Choroid plexus epithelial cell (primary cell): ENCODE results near the gene NOL4L.

Experiments
- DNase-seq: peaks from one replicate; pipeline ENCODE4 v3.0.0-alpha.2; 2010; ENCODE audit warnings: low read depth
- H3K4me3 ChIP-seq: 2 replicates; pipeline ENCODE4 v1.5.1; 2011; ENCODE audit warnings: low read depth, mild to moderate bottlenecking, control low read depth, low read length, moderate library complexity
- TF ChIP-seq, protein P1 (sequence below): conservative IDR thresholded peaks from 2 replicates; pipeline ENCODE4 v1.5.1; 2011; ENCODE audit warnings: low read depth, mild to moderate bottlenecking, control low read depth, inconsistent platforms, low read length, moderate library complexity

The NOL4L gene

DNA sequence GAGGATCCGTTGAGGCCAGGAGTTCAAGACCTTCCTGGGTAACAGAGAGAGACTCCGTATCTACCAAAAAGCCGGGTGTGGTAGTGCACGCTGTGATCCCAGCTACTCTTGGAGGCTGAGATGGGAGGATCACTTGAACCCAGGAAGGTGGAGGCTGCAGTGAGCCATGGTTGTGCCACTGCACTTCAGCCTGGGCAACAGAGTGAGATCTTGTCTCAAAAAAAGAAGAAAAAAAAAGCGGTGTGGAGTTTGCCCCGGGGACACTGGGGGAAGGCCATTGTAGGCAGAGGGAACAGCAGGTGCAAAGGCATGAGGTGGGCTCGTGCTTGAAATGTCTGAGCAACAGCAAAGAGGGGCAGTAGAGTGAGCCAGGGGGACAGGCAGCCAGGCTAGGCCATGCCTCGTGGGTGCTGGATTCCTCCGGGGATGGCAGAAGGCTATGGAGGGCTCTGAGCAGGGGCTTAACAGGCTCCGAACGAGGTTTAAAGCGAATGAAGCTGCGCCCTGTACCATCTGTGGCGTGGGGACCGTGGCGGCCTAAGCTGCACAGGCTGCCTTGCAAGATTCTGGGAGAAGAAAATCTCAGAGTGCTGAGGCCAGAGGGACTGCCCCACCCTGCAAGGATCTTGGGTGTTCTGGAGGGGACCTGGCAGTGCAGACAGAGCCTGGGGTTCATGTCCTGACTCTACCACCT, 36.9 kb upstream of the NOL4L start:
- DNase-seq: no peak
- TF ChIP-seq, protein P1, sequence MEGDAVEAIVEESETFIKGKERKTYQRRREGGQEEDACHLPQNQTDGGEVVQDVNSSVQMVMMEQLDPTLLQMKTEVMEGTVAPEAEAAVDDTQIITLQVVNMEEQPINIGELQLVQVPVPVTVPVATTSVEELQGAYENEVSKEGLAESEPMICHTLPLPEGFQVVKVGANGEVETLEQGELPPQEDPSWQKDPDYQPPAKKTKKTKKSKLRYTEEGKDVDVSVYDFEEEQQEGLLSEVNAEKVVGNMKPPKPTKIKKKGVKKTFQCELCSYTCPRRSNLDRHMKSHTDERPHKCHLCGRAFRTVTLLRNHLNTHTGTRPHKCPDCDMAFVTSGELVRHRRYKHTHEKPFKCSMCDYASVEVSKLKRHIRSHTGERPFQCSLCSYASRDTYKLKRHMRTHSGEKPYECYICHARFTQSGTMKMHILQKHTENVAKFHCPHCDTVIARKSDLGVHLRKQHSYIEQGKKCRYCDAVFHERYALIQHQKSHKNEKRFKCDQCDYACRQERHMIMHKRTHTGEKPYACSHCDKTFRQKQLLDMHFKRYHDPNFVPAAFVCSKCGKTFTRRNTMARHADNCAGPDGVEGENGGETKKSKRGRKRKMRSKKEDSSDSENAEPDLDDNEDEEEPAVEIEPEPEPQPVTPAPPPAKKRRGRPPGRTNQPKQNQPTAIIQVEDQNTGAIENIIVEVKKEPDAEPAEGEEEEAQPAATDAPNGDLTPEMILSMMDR: no peak
- H3K4me3 ChIP-seq: no peak overlapping the region

DNA sequence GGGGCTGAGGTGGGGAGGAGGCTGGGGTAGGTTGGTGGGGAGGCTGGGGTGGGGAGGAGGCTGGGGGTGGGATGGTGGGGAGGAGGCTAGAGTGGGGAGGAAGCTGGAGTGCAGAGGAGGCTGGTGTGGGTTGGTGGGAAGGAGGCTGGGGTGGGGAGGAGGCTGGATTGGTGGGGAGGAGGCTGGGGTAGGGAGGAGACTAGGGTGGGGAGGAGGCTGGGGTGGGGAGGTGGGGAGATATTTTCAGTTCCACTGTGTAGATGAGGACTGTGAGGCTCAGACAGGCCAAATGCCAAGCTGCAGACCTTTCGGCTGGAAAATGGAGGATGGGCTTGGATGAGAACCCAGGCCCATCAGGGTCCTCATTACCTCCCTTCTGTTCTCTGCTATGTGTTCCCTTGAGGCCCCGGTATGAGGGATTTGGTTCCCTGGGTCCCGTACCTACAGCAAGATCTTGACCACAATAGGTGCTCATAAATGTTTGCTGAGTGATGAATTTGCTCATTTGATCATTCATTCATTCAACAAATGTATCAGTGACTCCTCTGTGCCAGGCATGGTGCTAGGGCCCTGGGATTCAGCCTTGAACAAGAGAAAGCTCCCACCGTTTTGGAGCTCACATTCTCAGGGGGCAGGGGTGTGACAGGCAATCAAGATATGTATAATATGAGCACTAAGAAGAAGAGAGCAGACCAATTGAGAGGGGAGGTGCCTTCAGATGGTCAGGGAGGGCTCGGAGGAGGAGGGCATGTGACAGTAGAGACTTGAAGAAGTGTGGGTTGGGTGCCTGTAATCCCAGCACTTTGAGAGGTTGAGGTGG, 36.1 kb upstream of the NOL4L start:
- DNase-seq: no peak
- TF ChIP-seq, protein P1: no peak
- H3K4me3 ChIP-seq: no peak overlapping the region

DNA sequence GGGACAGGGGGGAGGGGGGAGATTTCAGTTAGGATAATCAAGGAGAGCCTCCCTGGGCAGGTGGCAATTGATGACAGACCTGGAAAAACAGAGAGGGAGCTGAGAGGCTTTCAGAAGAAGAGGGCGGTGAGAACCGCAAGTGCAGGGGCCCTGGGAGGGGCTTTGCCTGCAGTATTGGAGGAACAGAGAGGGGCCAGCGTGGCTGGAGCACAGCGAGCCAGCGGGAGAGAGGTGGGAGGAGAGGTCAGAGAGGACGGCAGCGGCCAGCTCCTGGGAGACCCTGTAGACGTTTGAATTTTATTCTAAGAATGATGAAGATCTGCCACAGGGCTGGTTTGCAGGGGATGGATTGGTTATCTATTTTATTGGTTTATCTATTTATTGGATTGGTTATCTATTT, 34.5 kb upstream of the NOL4L start:
- TF ChIP-seq, protein P1: no peak
- no peak for DNase-seq
- no peak overlapping the region for H3K4me3 ChIP-seq

DNA sequence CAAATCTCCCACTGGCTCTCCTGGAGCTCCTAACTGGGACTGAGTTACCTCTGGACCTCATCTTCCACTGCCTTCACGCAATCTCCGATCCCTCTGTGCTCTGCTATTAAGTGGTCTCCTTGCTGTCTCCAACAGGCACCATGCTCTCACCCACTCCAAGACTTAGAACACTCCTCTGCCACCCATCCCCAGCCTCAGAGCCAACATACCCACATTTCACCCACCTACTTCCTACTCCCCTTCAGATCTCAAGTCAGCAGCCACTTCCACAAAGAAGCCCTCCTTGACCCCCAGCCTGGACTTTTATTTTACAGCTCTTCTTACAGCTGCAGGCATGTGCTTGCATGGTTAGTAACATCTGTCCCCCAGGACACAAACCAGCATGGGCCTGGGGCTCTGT, 29.6 kb upstream of the NOL4L start:
- no peak overlapping the region for H3K4me3 ChIP-seq
- TF ChIP-seq, protein P1: no peak
- DNase-seq: no peak

DNA sequence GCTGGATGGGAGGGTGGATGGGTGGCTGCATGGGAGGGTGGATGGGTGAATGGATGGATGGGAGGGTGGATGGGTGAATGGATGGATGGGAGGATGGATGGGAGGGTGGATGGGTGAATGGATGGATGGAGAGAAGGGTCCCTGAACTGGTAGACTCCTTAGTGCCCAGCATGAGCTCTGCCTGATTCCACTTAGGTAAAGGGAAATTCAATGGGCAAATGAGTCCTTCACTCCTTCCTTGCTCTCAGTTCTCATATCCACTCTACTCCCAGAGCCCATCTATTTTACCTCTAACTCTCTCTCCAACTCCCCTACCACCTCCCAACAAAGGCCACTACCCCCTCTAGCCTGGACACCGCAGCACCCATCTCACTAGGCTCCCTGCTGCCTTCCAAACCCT, 29.2 kb upstream of the NOL4L start:
- no peak overlapping the region for H3K4me3 ChIP-seq
- TF ChIP-seq, protein P1: no peak
- no peak for DNase-seq

DNA sequence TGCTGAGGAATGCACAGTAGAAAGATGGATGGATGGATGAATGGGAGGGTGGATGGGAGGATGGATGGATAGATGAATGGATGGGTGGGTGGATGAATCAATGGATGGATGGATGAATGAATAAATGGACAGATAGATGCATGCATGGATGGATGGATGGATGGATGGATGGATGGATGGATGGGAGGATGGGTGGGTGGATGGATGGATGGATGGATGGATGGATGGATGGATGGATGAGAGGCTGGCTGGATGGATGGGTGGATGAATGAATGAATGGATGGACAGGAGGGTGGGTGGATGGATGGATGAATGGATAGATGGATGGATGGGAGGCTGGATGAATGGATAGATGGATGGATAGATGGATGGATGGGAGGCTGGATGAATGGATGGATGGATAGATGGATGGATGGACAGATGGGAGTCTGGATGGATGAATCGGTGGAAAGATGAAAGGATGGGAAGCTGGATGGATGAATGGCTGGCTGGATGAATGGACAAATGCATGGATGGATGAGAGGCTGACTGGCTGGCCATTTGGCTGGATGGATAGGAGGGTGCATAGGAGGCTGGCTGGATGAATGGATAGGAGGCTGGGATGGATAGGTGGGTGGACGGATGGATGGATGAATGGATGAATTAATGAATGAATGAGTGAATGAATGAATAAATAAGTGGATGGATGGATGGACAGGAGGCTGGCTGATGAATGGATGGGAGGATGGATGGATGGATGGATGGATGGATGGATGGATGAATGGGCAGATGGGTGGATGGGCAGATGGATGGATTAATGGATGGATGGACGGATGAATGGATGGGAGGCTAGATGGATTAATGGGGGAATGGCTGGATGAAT, 28.3 kb upstream of the NOL4L start:
- TF ChIP-seq, protein P1: no peak
- H3K4me3 ChIP-seq: no peak overlapping the region
- DNase-seq: no peak
